ENCODE data around the gene HOXA3. TPM values are rescaled to one million over a fixed set of nuclear protein-coding genes. Genes with fewer than 3 reads are reported as not detected.
A peak's percentile ranks its signal among the peaks of the same experiment; 100 is the strongest.

Gene HOXA3
- polyA plus RNA-seq, 6 donors from 2014 or later, result not detected

DNA sequence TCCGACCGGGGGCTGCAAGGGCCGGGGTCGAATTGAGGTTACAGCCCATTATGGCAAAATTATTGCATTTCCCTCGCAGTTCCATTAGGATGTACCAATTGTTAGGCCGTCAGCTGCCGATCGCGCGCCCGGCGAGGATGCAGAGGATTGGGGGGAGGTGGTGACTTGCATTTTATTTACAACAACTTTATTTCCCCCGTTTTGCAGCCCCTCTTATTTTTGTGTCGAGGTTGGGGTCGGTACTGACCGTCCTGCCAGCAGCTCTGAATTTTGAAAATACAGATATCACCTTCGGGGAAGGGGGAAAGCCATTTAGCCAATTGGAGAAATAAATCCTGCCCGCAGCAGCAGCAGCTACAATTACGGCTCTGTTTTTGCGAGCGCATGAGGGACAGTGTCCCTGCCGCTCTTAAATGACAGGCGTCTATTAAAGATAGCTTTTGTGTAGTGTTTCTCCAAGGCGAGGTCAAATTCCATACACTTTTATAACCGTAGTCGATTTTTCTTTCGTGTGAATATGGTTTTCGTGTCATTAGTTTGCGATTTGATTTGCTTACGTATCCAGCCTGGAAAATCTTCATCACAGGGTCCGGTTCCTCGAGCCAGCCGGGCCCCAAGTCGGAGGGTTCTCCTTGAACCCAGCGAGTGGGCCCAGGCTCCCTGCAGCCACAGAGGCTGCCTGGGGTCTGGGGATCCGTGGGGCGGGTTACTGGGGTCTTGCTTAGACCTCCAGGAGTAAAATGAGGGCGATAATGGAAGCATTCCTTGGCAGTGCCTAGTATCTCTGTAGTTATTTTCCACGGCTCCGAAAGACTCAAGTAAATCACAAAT, 8.2 kb downstream of the HOXA3 start:
- H3K27ac Mint-ChIP-seq, result peak overlapping the region in 1 of 6 donors; percentile 89
- peaks cover 0 to 8% (median 2%) of the 10 kb centered on the region in 7 donors for H3K9me3 Mint-ChIP-seq
- peaks cover 58 to 78% (median 60%) of the 10 kb centered on the region in 3 donors for H3K27me3 Mint-ChIP-seq
- peaks cover 0 to 13% of the 10 kb centered on the region in 2 donors for H3K36me3 Mint-ChIP-seq
- ATAC-seq (ENCODE audit: low read depth in 2 of 2) (no peak), DNase-seq (no peak)
- H3K4me1 Mint-ChIP-seq, result peaks cover 15 to 24% (median 16%) of the 10 kb centered on the region in 3 donors
- peak overlapping the region in 1 of 8 donors; percentile 74 for H3K4me3 Mint-ChIP-seq

DNA sequence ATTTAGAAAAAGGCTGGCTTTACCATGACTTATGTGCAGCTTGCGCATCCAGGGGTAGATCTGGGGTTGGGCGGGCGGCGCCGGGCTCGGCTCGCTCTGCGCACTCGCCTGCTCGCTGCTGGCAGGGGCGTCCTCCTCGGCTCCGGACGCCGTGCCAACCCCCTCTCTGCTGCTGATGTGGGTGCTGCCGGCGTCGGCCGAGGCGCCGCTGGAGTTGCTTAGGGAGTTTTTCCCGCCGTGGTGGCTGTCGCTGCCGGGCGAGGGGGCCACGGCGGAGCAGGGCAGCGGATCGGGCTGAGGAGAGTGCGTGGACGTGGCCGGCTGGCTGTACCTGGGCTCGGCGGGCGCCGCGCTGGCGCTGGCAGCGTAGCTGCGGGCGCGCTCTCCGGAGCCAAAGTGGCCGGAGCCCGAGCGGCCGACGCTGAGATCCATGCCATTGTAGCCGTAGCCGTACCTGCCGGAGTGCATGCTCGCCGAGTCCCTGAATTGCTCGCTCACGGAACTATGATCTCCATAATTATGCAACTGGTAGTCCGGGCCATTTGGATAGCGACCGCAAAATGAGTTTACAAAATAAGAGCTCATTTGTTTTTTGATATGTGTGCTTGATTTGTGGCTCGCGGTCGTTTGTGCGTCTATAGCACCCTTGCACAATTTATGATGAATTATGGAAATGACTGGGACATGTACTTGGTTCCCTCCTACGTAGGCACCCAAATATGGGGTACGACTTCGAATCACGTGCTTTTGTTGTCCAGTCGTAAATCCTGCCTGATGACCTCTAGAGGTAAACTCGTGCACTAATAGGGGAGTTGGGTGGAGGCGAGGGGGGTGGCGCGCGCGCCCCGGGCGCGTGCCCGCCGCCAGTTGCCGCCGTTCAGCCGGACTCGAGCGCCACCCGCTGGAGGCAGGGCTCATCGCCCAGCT, 9.1 kb downstream of the HOXA3 start, which contains the start of gene HOXA5:
HOXA5 (minus strand) TSS at position 659 of the 927 bp plus-strand sequence; CDS start at position 585, 74 bp downstream.
- Mint-ChIP-seq H3K4me1 (peaks cover 12 to 19% (median 15%) of the 10 kb centered on the region in 3 donors), H3K27ac (peak within 1 kb of the TSS in 4 of 6 donors; percentile 28 to 91 (median 75)), H3K36me3 (peaks cover 0 to 13% of the 10 kb centered on the region in 2 donors), H3K4me3 (peak within 1 kb of the TSS; percentile 33 to 78 (median 58)), H3K9me3 (peaks cover 0 to 7% (median 2%) of the 10 kb centered on the region in 7 donors), H3K27me3 (peaks cover 53 to 80% (median 63%) of the 10 kb centered on the region in 3 donors)
- DNase-seq, result no peak
- ATAC-seq (ENCODE audit: low read depth in 2 of 2), result peak in 1 of 2 donors; percentile 66

DNA sequence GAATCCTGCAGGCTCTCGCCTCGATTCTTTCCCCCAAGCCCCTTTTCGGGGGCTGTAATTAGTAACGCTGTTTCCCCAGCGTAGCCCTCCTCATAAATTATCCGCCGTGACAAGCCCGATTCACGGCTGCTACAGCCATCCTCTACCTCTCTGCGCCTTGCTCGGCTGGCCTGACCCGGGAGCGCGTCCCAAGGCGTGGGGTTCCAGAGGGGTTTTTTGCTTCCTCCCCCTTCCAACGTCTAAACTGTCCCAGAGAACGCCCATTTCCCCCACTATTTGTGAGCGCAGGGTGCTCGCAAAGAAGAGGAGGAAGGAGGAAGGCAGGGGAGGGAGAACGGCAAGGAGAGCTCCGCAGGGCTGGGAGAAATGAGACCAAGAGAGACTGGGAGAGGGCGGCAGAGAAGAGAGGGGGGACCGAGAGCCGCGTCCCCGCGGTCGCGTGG, 9.8 kb downstream of the HOXA3 start:
- Mint-ChIP-seq H3K4me3 (peak overlapping the region; percentile 33 to 78 (median 58)), H3K9me3 (peaks cover 0 to 7% (median 2%) of the 10 kb centered on the region in 7 donors), H3K4me1 (peaks cover 8 to 14% (median 12%) of the 10 kb centered on the region in 3 donors), H3K27me3 (peaks cover 54 to 81% (median 65%) of the 10 kb centered on the region in 3 donors), H3K36me3 (peaks cover 0 to 13% of the 10 kb centered on the region in 2 donors), H3K27ac (peak overlapping the region in 4 of 6 donors; percentile 28 to 91 (median 64))
- ATAC-seq (ENCODE audit: low read depth in 2 of 2), result no peak
- no peak for DNase-seq

DNA sequence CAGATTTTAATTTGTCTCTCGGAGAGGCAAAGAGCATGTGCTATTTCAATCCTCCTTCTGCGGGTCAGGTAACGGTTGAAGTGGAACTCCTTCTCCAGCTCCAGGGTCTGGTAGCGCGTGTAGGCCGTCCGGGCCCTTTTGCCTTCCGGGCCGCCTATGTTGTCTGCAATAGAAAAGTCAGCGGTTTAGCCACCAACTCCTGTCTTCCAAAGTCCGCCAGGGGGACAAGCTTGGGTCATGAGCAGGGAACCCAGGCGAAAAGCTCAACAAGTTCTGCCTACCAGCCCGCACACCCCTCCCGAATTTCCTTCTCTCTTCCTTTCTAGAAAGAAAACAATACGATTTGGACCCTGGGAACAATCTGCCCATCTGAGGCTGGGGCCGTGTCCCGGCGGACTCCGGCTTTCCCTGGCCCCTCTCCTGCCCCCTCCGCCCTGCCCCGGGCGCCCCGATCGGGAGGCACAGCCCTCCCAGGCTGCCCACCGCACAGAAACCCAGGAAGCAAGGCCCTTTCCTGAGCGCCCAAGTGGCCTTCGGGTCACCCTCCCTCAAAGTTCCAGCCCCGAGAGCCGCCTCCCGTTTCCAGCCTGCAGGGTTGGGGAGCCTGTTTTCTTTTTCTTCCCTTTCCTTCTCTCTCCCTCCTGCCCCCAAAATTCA, 10.3 kb downstream of the HOXA3 start:
- H3K9me3 Mint-ChIP-seq, result peaks cover 0 to 7% (median 2%) of the 10 kb centered on the region in 7 donors
- ATAC-seq (ENCODE audit: low read depth in 2 of 2), result no peak
- no peak for DNase-seq
- H3K27me3 Mint-ChIP-seq, result peaks cover 54 to 81% (median 66%) of the 10 kb centered on the region in 3 donors
- peaks cover 0 to 9% of the 10 kb centered on the region in 2 donors for H3K36me3 Mint-ChIP-seq
- no peak overlapping the region for H3K27ac Mint-ChIP-seq
- peak overlapping the region in 2 of 8 donors; percentile 33 to 74 for H3K4me3 Mint-ChIP-seq
- peaks cover 2 to 9% (median 9%) of the 10 kb centered on the region in 3 donors for H3K4me1 Mint-ChIP-seq

DNA sequence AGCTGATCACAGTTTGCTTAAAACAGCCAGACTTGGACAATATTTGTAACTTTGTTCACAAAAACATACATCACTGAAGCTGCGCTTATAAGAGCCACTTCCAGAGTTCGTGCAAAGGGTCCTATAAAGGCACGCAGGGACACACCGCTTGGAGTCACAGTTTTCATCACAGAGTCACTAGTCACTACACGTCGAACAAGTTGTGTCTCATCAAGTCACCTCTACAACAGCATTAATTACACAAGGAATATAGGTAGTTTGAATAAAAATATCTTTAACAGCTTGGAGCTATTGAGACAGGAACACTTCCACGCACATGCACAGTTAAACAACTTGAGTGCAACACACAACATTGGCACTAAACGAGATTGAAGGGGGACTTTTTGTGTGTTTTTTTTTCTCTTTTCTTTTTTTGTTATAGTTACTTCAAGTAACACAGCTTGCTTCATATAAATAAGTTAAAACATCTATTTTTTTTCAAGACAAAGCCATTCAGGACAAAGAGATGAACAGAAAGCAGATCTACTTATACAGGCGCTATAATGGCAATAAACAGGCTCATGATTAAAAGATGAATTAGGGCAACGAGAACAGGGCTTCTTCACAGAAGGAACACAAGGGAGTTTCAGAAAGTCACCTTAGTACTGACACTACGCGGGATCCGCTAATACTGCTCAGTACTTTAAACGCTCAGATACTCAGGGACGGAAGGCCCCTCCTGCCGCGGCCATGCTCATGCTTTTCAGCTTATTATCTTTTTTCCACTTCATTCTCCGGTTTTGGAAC, 11.1 kb downstream of the HOXA3 start:
- H3K9me3 Mint-ChIP-seq, result peaks cover 0 to 6% (median 2%) of the 10 kb centered on the region in 7 donors
- peak overlapping the region in 1 of 8 donors; percentile 42 for H3K4me3 Mint-ChIP-seq
- H3K27me3 Mint-ChIP-seq, result peaks cover 50 to 78% (median 66%) of the 10 kb centered on the region in 3 donors
- peaks cover 0 to 2% of the 10 kb centered on the region in 2 donors for H3K36me3 Mint-ChIP-seq
- no peak overlapping the region for H3K27ac Mint-ChIP-seq
- ATAC-seq (ENCODE audit: low read depth in 2 of 2) (no peak), DNase-seq (no peak)
- peaks cover 0 to 7% (median 7%) of the 10 kb centered on the region in 3 donors for H3K4me1 Mint-ChIP-seq

DNA sequence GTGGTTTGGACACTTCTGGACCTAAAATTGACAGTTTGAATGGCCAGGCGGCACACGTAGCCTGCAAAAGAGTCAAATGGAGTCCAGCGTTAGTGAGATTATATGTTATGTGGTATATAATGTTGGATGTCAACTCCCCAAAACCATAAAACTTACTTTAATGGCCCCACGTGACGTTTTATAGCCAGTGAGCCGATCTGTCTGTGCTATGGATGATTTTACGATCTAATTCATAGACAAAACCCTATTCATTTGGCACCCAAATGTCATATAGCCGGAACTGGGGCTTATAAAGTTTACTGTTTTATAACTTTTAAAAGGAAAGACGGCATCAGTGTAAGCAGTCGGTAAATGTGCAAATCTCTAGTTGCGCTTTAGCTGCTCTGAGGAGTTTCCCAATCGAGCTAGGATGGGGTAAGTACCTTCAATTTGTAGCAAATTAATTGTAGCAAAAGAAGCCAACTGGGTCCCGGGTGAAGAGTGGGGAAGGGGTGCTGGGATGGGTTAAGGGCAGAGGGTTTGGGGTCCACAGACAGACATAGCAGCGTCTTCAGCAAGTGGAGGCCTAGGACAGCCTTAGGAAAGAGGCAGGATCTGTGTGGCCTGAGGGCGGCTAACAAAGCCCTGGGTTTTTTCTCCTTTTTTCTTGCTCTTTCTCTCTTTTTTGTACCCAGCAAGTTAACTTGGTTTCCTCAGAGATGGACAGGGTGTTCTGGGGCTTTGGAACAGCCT, 12.1 kb downstream of the HOXA3 start:
- H3K4me3 Mint-ChIP-seq, result no peak overlapping the region
- H3K27ac Mint-ChIP-seq, result no peak overlapping the region
- peaks cover 0 to 7% (median 7%) of the 10 kb centered on the region in 3 donors for H3K4me1 Mint-ChIP-seq
- DNase-seq (no peak), ATAC-seq (ENCODE audit: low read depth in 2 of 2) (no peak)
- no peaks in the 10 kb centered on the region for H3K36me3 Mint-ChIP-seq
- H3K9me3 Mint-ChIP-seq, result peaks cover 0 to 6% (median 0%) of the 10 kb centered on the region in 7 donors
- peaks cover 52 to 77% (median 66%) of the 10 kb centered on the region in 3 donors for H3K27me3 Mint-ChIP-seq

DNA sequence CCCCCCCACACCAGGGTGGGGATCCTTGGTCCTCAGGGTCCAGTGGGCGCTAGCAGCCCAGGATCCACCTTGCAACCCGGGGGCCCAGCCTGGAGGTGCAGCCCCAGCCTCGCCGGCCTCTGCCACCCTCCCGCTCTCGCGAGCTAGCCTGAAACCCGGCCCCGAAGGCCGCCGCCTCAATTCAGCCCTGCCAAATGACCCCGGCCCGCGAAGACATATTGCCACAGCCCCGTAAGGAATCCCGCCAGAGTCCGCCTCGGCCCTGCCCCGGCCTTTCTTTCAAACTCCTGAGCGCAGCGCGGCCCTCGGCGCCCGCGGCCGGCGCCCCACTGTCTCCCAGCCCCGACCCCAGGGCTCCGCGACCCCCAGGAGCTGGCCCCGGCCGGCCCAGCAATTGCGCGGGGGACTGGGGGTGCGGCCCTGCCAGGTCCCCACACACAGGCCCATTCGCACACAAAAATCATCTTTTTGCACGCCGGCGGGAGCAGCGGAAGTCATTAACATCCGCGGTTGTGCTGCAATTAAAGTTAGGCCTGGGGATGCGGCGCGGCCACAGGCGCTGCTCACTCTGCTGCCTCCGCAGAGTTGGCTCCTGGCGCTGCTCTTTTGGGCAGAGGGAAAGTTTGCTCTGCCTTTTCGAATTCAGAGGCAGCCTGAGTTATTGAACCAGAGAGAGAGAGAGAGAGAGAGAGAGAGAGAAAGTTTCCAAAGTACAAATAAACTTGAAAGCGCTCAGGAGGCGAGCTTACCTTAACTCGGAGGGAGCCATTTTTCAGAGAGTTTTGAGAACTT, 12.9 kb downstream of the HOXA3 start:
- Mint-ChIP-seq H3K27me3 (peaks cover 59 to 77% (median 67%) of the 10 kb centered on the region in 3 donors), H3K36me3 (no peaks in the 10 kb centered on the region), H3K9me3 (peaks cover 0 to 4% (median 0%) of the 10 kb centered on the region in 7 donors), H3K27ac (no peak overlapping the region), H3K4me1 (peaks cover 0 to 7% (median 7%) of the 10 kb centered on the region in 3 donors), H3K4me3 (no peak overlapping the region)
- ATAC-seq (ENCODE audit: low read depth in 2 of 2) (no peak), DNase-seq (no peak)

DNA sequence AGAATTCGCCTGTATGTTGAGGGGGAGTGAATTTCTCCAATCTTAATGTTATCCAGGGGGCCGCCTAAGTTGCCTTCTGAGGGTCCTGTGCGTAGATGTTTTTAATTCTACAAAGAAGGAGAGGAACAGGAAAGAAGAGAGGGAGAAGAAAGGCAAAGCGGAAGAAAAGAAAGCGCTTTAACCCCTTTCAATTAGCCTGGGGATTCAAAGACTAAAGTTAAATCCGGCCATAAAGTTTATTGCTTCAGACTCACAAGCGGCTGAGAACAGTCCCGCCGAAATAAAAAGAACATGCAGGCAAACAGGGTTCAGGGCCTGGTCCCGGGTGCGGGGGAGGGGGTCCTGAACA, 13.4 kb downstream of the HOXA3 start:
- Mint-ChIP-seq H3K4me3 (no peak overlapping the region), H3K4me1 (peaks cover 0 to 7% (median 7%) of the 10 kb centered on the region in 3 donors), H3K27ac (no peak overlapping the region), H3K9me3 (peaks cover 0 to 4% (median 0%) of the 10 kb centered on the region in 7 donors), H3K36me3 (no peaks in the 10 kb centered on the region), H3K27me3 (peaks cover 58 to 78% (median 73%) of the 10 kb centered on the region in 3 donors)
- ATAC-seq (ENCODE audit: low read depth in 2 of 2) (no peak), DNase-seq (no peak)

DNA sequence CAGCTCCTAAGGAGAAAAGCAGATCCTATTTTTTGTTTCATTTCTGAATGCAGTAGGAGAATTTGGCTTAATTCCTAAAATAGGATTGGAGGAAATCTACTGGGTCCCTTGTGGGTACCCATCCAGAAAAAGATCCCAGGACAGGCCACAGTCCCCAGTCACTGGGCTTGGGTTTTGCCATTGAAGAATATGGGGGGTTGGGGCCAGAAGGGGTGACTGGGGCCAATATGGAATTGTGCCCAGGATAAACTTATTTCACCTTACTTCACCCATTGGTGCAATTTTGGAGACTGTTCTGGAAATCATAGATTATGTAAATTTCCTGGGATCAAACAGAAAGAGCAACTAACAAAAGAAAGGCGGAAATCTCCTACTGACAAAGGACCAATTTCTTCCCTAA, 13.9 kb downstream of the HOXA3 start:
- Mint-ChIP-seq H3K27ac (no peak overlapping the region), H3K9me3 (peaks cover 0 to 4% (median 0%) of the 10 kb centered on the region in 7 donors), H3K36me3 (no peaks in the 10 kb centered on the region), H3K4me1 (peaks cover 0 to 7% (median 7%) of the 10 kb centered on the region in 3 donors), H3K4me3 (peak overlapping the region in 1 of 8 donors; percentile 70), H3K27me3 (peaks cover 59 to 83% (median 78%) of the 10 kb centered on the region in 3 donors)
- no peak for DNase-seq
- ATAC-seq (ENCODE audit: low read depth in 2 of 2), result no peak

DNA sequence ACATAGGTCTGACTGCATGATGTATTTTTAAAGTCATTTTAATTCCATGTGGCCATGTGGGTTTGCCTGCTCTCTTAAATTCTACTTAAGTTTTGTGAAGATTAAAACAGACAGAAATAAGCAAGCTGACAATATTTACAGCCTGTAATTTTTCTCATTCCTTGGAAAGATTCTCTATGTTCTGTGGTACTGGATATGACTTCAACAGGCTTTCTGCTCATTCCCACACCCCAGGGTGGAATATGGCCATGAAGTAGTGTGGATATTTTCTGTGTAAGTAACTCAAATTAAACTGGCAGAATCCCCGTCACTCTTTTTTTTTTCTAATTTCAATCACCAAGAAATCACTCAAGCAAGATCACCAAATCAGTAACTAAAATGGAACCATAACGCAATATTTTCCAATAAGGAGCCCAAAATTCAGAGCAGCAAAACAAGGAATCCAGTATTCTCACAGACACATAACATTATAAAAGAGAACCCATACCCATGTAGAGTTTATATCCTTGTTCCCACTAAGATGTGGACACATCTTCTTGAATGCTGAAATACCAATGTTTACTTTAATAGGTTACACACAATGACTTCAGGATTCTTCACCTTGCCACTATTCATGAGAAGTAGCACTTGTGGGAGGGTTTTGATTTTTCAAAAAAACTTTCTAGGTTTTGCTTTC, 14.6 kb downstream of the HOXA3 start:
- DNase-seq (no peak), ATAC-seq (ENCODE audit: low read depth in 2 of 2) (no peak)
- Mint-ChIP-seq H3K27ac (no peak overlapping the region), H3K4me3 (no peak overlapping the region), H3K36me3 (no peaks in the 10 kb centered on the region), H3K4me1 (peaks cover 0 to 5% (median 4%) of the 10 kb centered on the region in 3 donors), H3K27me3 (peaks cover 62 to 87% (median 81%) of the 10 kb centered on the region in 3 donors), H3K9me3 (peaks cover 0 to 4% (median 0%) of the 10 kb centered on the region in 7 donors)

Measured in naive B cell (primary cell).